Uterus (tissue), 4 donors: ENCODE measurements around the gene RECQL5. TPM values are rescaled to one million over a fixed set of nuclear protein-coding genes. Genes with fewer than 3 reads are reported as not detected.

Source experiments
- DNase-seq, 2 donors: peaks; one replicate each; pipeline ENCODE4 v3.0.0-alpha.2; 2019 to 2020
- H3K27ac ChIP-seq, 2 donors: fragments of 200-600 bp; sonication (generic); 1 replicate in 1 of 2; 2 replicates in 1 of 2; pipeline ENCODE4 v1.5.1; 2016 to 2018
- H3K27me3 ChIP-seq, 2 donors: fragments of 200-600 bp; sonication (generic); one replicate each; pipeline ENCODE4 v1.5.1; 2018 to 2019; ENCODE audit warnings: control low read depth in 1 of 2
- H3K36me3 ChIP-seq, 2 donors: fragments of 200-600 bp; sonication (generic); one replicate each; pipeline ENCODE4 v1.5.1; 2019; ENCODE audit warnings: control low read depth in 1 of 2
- H3K4me1 ChIP-seq, 2 donors: fragments of 200-600 bp; sonication (generic); one replicate each; pipeline ENCODE4 v1.5.1; 2018 to 2019; ENCODE audit warnings: control low read depth in 1 of 2
- H3K4me3 ChIP-seq, 2 donors: fragments of 200-600 bp; sonication (generic); 1 replicate in 1 of 2; 2 replicates in 1 of 2; pipeline ENCODE4 v1.5.1; 2018 to 2019; ENCODE audit warnings: mild to moderate bottlenecking in 1 of 2
- H3K9me3 ChIP-seq, 2 donors: fragments of 200-600 bp; sonication (generic); one replicate each; pipeline ENCODE4 v1.5.1; 2019; ENCODE audit warnings: control low read depth in 1 of 2
- CTCF ChIP-seq, 4 experiments: fragments of 200-600 bp in 2 of 4; fragments of 450-650 bp in 2 of 4; sonication (generic) in 2 of 4; IDR thresholded peaks; one replicate each; pipeline ENCODE4 v1.5.1; 2016 to 2019; ENCODE audit warnings: antibody characterized with exemption in 4 of 4, mild to moderate bottlenecking in 2 of 4, moderate library complexity in 1 of 4
- POLR2A ChIP-seq, 2 donors: fragments of 450-650 bp; IDR thresholded peaks; one replicate each; pipeline ENCODE4 v1.6.1; 2016; ENCODE audit warnings: antibody characterized with exemption in 2 of 2, mild to moderate bottlenecking in 1 of 2, moderate library complexity in 1 of 2
- intact Hi-C: fragments of 100-400 bp; cut with DNase I; formaldehyde crosslinking; loops from one replicate; pipeline ENCODE4 v1.15.1; 2023; ENCODE audit warnings: low total_unique reads
- total RNA-seq, 4 donors: library from RNA; depleted of rRNA in 3 of 4; stranded (reverse); fragments of >200 nt in 3 of 4; gene quantifications; one replicate each; pipeline versions ENCODE4 v1.1.0 to v1.2.4, GENCODE V29; 2014 to 2023
- donor health status: DM: yes; HTN: yes; CAD: no.

RECQL5 gene
- total RNA-seq, 4 donors from 2014 or later: 0.59 to 22.7 (median 11.9) TPM

- no peaks in the 10 kb centered on the region for H3K36me3 ChIP-seq
- peaks cover 0 to 7% of the 10 kb centered on the region in 2 donors for H3K4me1 ChIP-seq
- intact Hi-C loops: no loop called here
- H3K27ac ChIP-seq: peak overlapping the region; percentile 34 to 47
- H3K9me3 ChIP-seq: no peaks in the 10 kb centered on the region
- no peak overlapping the region for H3K4me3 ChIP-seq
- TF ChIP-seq CTCF (IDR thresholded peaks at IDR 0.05) (no peak), POLR2A (IDR thresholded peaks at IDR 0.05) (no peak)
- peak; percentile 41 to 64 for DNase-seq
- no peaks in the 10 kb centered on the region for H3K27me3 ChIP-seq
These were observed 26.8 kb upstream of the RECQL5 start for GRCh38 chr17:75693500-75694481.

GRCh38 chr17:75692976-75693375 lies 26.0 kb upstream of the RECQL5 start:
- TF ChIP-seq CTCF (IDR thresholded peaks at IDR 0.05) (no peak), POLR2A (IDR thresholded peaks at IDR 0.05) (no peak)
- Histone ChIP-seq H3K27me3 (no peaks in the 10 kb centered on the region), H3K27ac (peak overlapping the region; percentile 34 to 47), H3K9me3 (no peaks in the 10 kb centered on the region), H3K4me3 (no peak overlapping the region), H3K4me1 (peaks cover 0 to 7% of the 10 kb centered on the region in 2 donors), H3K36me3 (no peaks in the 10 kb centered on the region)
- intact Hi-C loops: no loop called here
- no peak for DNase-seq

- peaks cover 0 to 7% of the 10 kb centered on the region in 2 donors for H3K4me1 ChIP-seq
- intact Hi-C loops: no loop called here
- no peaks in the 10 kb centered on the region for H3K36me3 ChIP-seq
- H3K27ac ChIP-seq: no peak overlapping the region
- H3K27me3 ChIP-seq: no peaks in the 10 kb centered on the region
- H3K4me3 ChIP-seq: no peak overlapping the region
- TF ChIP-seq CTCF (IDR thresholded peaks at IDR 0.05) (no peak), POLR2A (IDR thresholded peaks at IDR 0.05) (no peak)
- no peaks in the 10 kb centered on the region for H3K9me3 ChIP-seq
- no peak for DNase-seq
These were observed 25.1 kb upstream of the RECQL5 start for GRCh38 chr17:75691801-75692626.

- Histone ChIP-seq H3K27ac (no peak overlapping the region), H3K4me1 (peaks cover 0 to 7% of the 10 kb centered on the region in 2 donors)
- DNase-seq: no peak
These were observed 24.4 kb upstream of the RECQL5 start for GRCh38 chr17:75691371-75691791.

More at GRCh38 chr17:75691371-75691791, 24.4 kb upstream of the RECQL5 start:
- H3K4me3 ChIP-seq: no peak overlapping the region
- intact Hi-C loops: no loop called here
- H3K36me3 ChIP-seq: no peaks in the 10 kb centered on the region
- H3K9me3 ChIP-seq: no peaks in the 10 kb centered on the region
- TF ChIP-seq CTCF (IDR thresholded peaks at IDR 0.05): no peak
- no peak for TF ChIP-seq POLR2A (IDR thresholded peaks at IDR 0.05)
- no peaks in the 10 kb centered on the region for H3K27me3 ChIP-seq
